ENCODE data around the gene PSMF1.

PSMF1 gene

GRCh38 chr20:1165521-1165920 is 47.1 kb downstream of the PSMF1 start:
- no peak for DNase-seq

DNA sequence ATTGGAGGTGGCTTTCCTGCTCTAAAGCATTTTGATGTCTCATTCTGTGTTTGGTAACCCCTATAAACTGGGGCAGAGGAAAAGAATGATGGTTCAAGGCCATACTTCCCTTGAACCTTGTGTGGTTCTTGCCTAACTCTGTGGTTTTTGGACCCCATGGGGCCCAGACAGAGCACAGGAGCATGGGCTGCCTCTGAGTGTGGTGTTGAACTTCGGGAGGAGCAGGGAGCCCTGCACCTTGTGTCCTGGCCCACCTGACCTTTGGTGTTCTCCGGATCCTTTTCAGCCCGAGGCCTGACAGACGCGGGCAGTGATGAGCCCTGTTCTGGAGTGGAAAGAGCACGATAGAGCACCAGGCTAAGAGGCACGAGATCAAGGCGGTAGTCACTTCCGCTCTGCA is 47.5 kb downstream of the PSMF1 start:
- DNase-seq = no peak

- DNase-seq = no peak
Observed at GRCh38 chr20:1166948-1167720, 48.7 kb downstream of the PSMF1 start.

DNA sequence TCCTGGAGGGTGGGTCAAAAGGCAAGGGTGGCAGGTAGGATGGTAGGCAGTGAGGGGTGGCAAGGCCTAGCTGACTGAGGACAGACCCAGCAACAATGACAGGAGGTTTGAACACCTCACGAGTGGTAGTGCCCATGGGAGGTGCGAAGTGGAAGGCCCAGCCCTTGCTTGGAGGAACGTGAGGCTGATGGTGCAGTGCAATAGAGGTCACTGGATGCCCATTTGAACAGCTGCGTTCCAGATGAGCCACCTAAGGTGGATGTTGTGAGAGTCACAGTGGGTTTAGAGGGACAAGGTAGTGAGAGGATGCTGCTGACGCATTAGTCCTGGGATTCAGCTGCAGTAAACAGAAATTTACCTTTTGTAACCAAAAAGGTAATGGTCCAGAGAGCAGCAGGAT is 50.8 kb downstream of the PSMF1 start:
- no peak for DNase-seq

DNA sequence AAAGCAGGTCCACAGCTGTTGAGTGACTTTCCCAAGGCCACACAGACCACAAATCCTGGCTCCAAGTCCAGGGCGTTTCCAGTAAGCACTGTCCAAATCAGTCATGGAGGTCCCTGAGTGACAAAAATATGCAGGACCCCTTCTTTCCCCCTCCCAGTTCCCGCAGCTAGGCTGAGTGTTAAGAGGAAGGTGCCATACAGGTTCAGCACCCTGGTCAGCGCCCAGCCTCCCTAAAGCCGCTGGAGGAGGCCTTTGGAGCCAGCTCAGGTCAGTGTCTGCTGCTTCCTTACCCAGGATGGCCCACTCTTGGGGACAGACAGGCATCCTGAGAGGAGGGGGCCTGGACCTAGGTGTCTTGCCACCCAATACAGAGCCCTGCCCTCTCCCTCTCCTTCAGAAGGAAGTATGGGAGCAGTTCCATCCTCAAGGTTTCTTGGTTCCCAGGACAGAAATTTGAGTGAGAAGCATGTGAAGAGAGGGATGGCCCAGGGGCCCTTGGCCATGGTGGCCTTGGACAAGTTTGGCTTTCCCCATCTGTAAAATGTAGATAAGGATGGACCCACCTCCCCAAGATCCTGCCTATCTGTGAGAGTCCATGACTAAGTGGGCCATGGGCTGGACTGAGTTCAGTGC is 53.2 kb downstream of the PSMF1 start:
- DNase-seq = no peak

- DNase-seq = no peak
Observed at GRCh38 chr20:1173698-1174097, 55.3 kb downstream of the PSMF1 start.

- no peak for DNase-seq
Observed at GRCh38 chr20:1174787-1175186, 56.4 kb downstream of the PSMF1 start.

GRCh38 chr20:1177680-1178079 is 59.3 kb downstream of the PSMF1 start:
- no peak for DNase-seq

DNA sequence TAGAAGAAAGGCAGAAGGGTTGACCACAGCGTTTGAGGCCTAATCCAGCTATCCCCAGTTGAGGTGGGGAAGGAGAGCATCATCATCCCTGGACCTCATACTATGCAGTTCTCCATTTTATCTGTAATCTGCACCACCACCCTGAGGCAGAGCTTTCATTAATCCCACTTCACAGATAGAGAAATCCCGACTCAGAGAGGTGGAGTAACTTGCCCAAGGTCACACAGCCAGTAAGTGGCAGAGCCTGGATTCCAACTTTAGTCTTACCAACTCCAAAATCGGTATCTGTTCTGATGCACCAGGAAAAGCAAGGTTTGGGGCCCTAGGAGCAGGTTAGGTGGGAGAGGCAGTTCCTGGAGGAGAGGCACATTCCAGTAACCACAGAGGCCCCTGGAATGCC is 59.7 kb downstream of the PSMF1 start:
- DNase-seq = no peak

GRCh38 chr20:1178623-1179022 is 60.2 kb downstream of the PSMF1 start:
- DNase-seq = no peak

- no peak for DNase-seq
Observed at GRCh38 chr20:1180949-1181348, 62.5 kb downstream of the PSMF1 start.

GRCh38 chr20:1182106-1182505 is 63.7 kb downstream of the PSMF1 start:
- DNase-seq = no peak

GRCh38 chr20:1183153-1183552 is 64.8 kb downstream of the PSMF1 start:
- no peak for DNase-seq

- no peak for DNase-seq
Observed at GRCh38 chr20:1184260-1184637, 65.8 kb downstream of the PSMF1 start.

DNA sequence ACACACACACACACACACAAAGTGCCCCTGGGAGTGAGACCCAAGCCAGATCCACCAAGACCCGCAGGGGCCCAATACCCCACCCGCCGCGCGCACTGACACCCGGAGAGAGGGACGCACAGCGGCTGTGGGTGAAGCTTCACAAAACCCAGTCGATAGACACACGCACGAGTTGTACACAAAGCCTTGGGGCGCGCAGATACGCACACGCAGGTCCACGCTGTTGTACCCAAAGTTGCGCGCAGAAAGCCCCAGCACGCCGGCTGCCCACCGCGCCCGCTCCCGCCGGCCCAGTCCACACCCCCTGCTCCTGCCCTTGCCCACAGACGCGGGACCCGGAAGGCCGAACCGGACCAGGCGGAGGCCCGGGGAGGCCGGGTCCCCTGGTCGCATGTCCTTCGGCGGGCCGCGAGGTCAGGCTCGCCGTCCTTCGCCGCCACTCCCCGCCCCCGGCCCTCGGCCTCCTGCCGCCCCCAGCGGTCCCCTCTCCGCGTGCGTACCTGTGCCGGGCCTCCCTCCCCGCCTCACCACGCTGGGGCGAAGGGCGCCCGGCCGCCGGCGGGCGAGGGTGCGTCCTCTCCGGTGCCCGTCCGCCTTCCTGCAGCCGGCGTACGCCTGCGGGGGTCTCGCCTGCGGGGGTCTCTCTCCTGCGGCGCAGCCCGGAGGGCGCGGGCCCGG is 66.4 kb downstream of the PSMF1 start, which contains the start of gene TMEM74B:
TSS of gene TMEM74B (minus strand) at position 344 of the 678 bp plus-strand sequence. CDS start 1,180 bp downstream, outside the sequence.
- DNase-seq = no peak

DNA sequence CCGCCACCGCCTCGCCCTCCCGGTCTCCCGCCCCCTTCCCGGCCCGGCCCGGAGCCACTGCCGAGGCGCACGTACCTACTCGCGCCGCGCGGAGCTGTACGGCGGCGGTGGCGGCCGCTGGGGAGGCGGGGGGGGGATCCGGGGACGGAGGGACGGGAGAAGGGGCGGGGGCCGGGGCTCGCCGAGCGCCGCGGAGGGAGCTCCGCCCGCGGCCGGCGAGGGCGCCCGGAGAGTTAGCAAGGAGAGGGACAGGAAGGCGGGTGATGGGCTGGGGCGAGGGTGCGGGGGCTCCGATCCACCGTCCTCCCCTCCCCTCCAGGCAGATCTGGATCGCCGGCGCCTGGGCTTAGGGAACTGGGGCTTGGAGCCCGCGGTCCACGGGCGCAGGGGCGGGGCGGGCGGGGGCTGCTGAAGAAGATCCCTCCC is 66.9 kb downstream of the PSMF1 start:
- DNase-seq = no peak

DNA sequence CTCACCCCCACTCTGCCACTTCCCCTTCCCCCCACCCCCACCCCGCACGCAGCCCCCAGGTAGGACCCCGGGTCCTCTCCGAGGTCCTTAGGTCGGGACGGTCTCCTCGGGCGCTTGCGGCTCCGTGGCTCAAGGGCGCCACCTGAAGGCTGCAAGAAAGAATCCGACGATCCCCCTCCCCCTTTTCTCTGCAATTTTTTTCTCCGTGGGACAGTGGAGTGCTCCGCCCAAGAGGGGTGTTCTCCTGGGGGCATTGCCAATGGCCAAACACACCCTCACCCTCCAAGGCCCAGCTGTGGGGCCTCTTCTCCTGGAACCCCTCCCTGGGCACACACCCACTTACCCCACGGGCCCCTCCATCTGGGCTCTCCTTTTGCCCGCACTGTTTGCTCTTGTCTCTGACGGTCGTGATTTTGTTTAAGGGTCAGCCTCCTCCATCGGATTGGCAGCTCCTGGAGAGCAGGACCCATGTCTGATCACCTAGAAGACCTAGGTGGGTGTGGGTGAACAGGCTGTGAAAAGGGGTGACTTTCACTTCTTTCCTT is 67.5 kb downstream of the PSMF1 start:
- no peak for DNase-seq

DNA sequence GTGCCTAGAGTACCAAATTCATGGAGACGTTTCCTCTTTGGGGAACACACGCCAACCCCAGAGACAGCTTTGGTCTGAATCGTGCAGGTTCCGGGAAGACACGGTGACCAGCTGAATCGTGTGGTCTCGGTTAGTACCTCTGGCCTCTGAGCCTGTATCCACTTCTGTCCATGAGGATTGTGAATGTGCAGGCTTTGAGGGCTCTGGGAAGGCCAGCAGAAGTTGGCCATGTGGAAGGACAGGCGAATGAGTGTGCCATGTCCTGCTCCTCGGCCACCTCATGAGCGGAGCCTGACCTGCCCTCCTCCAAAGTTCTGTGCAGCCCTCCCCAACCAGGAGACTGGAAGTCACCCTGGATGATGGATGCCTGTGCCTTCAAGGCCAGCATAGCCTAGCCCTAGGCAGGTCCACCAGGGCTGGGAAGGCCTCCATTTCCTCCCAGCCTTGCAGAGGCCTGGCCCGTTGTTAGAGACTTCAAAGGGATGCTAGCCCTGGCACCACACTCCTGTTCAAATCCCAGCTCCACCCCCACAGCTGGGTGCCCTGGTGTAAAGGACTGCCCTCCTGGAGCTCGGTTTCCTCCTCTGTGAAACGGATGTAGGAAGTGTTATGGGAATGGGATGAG is 68.1 kb downstream of the PSMF1 start:
- no peak for DNase-seq

DNA sequence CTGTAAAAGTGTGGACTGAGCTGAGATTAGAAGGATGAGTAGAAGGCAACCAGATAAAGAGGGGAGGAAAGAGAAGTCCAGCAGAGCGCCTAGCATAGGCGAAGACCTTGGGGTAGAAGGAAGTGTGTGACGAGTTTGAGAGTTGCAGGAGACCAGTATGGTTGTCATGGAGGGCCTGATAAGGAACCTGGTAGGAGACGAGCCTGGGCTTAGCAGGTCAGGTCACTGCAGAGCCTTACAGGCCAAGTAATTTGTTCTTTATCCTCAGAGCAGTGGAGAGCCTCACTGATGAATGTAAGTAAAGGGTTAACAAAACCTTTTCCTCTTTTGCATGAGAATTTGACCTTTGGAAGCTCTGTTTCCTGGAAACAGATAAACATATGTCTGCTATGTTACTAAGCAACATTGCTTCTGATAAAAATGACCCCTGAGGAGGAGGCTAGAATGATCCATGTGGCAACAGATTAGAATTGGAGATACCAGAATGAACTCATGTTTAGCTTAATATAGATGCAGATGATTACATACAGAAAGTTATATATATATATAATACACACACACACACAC is 69.3 kb downstream of the PSMF1 start:
- no peak for DNase-seq

DNA sequence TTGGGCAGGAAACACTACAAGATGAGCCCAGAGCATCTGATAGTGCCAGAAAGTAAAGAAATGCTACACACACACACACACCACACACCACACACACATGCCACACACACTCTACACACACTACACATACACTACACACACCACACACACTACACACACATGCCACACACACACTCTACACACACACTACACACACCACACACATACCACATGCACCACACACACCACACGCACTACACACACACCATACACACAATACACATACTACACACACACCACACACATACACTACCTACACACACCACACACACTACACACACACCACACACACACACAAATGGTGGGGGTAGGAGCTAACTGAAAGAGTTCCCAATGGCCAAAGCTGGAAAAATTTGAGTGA is 69.9 kb downstream of the PSMF1 start:
- DNase-seq = no peak

DNA sequence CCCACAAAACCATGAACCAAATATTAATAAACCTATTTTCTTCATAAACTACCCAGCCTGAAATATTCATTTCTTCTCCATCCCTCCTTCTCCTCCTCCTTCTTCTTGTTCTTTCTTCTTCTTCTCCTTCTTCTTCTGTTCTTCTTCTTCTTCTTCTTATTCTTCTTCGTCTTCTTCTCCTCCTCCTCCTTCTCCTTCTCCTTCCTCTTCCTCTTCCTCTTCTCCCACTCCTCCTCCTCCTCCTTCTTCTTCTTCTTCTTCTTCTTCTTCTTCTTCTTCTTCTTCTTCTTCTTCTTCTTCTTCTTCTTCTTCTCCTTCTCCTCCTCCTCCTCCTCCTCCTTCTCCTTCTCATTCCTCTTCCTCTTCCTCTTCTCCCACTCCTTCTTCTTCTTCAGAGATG is 71.4 kb downstream of the PSMF1 start:
- no peak for DNase-seq

DNA sequence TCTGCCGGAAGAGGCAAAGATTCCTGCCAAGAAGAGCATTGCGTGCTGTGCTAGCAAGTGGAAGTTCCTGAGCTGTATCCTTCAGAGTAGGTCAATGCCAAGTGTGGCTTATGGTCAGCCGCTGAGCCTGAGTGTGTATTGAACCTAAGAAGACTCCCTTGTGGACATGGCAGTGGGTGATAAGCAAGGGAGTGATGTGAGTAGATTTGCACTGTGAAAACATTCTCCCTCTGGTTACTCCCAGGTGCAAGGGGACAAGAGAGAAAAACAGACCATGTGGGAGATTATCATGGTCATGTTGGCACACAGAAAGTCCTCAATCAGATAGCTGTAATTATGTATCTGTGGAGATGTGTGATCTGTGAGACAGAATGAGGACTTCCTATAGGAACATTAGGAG is 72.4 kb downstream of the PSMF1 start:
- no peak for DNase-seq

DNA sequence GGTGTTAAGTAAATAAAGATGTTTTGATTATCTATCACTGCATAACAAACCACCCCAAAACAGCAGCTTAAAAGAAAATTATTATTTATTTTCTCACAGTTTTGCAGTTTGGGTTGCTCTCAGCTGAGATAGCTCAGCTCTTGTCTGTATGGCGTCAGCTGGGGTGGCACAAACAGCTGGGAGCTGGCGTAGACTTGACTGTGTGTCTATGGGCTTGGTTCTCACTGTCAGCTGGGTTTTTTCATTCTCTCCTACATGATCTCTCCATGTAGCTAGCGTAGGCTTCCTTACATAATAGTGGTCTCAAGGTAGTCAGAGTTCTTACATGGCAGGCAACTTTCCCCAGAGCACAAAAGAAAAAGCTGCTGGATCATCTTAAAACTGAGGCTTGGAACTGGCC is 72.9 kb downstream of the PSMF1 start:
- DNase-seq = no peak
